ENCODE results near the gene POLR2M. TPM values are rescaled to one million over a fixed set of nuclear protein-coding genes. Genes with fewer than 3 reads are reported as not detected.

Gene POLR2M
- total RNA-seq, 1 donor from 2014 or later = 70.8 TPM

- H3K27ac Mint-ChIP-seq (ENCODE audit: unreplicated experiment) = no peak overlapping the region
- DNase-seq (ENCODE audit: low spot score) = no peak
These were observed 43.3 kb upstream of the POLR2M start for GRCh38 chr15:57663262-57663661.

DNA sequence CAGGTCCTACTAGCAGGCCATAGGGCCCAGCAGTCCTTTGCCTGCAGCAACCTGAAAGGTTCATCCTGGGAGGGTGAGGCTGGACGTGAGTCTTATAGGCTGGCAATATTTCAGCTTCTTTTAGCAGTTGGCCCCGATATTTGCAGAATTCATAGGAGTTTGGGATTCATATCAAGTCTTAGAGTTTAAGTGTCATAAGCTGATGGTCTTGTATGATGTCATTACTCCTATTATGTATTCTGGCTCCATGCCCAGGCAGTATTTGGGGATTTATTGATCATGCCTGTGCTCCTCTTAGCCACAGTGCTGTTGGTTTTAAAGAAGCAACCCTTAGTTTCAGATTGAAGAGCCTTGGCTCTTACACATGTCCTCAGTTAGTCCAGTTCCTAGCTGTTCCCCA, 41.3 kb upstream of the POLR2M start:
- Mint-ChIP-seq H3K36me3 (ENCODE audit: low read depth, unreplicated experiment) (peaks cover 16% of the 10 kb centered on the region), H3K27ac (ENCODE audit: unreplicated experiment) (no peak overlapping the region), H3K4me1 (ENCODE audit: unreplicated experiment) (peaks cover 3% of the 10 kb centered on the region), H3K4me3 (ENCODE audit: unreplicated experiment) (no peak overlapping the region), H3K9me3 (ENCODE audit: unreplicated experiment) (no peaks in the 10 kb centered on the region), H3K27me3 (ENCODE audit: unreplicated experiment) (no peaks in the 10 kb centered on the region)
- TF ChIP-seq CTCF (IDR thresholded peaks at IDR 0.05; ENCODE audit: unreplicated experiment) = no peak
- DNase-seq (ENCODE audit: low spot score) = no peak

More at GRCh38 chr15:57663262-57663661, 43.3 kb upstream of the POLR2M start:
- H3K36me3 Mint-ChIP-seq (ENCODE audit: low read depth, unreplicated experiment) = peaks cover 16% of the 10 kb centered on the region
- H3K27me3 Mint-ChIP-seq (ENCODE audit: unreplicated experiment) = no peaks in the 10 kb centered on the region
- peaks cover 3% of the 10 kb centered on the region for H3K4me1 Mint-ChIP-seq (ENCODE audit: unreplicated experiment)
- no peaks in the 10 kb centered on the region for H3K9me3 Mint-ChIP-seq (ENCODE audit: unreplicated experiment)
- TF ChIP-seq CTCF (IDR thresholded peaks at IDR 0.05; ENCODE audit: unreplicated experiment) = no peak
- no peak overlapping the region for H3K4me3 Mint-ChIP-seq (ENCODE audit: unreplicated experiment)

DNA sequence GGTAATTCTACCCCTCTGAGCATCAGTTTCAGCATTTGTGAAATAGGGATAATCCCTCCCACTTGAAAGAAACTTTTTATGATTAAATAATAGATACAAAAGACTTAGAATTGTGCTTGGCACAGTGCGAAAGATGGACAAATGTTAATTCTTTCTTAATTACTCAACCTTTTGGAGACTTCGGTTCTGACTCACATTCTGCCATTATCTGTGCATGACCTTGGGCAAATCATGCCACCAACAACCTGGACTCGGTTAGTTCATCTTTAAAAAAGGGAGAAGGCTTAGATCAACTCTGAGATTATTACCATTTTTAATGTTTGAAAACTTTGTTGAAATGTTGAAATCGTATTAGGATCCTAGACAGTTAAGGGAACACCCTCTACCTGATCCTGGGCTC, 40.6 kb upstream of the POLR2M start:
- TF ChIP-seq CTCF (IDR thresholded peaks at IDR 0.05; ENCODE audit: unreplicated experiment) = no peak
- H3K36me3 Mint-ChIP-seq (ENCODE audit: low read depth, unreplicated experiment) = peaks cover 14% of the 10 kb centered on the region
- no peak overlapping the region for H3K27ac Mint-ChIP-seq (ENCODE audit: unreplicated experiment)
- DNase-seq (ENCODE audit: low spot score) = no peak
- peaks cover 3% of the 10 kb centered on the region for H3K4me1 Mint-ChIP-seq (ENCODE audit: unreplicated experiment)
- no peak overlapping the region for H3K4me3 Mint-ChIP-seq (ENCODE audit: unreplicated experiment)
- no peaks in the 10 kb centered on the region for H3K9me3 Mint-ChIP-seq (ENCODE audit: unreplicated experiment)
- H3K27me3 Mint-ChIP-seq (ENCODE audit: unreplicated experiment) = no peaks in the 10 kb centered on the region

DNA sequence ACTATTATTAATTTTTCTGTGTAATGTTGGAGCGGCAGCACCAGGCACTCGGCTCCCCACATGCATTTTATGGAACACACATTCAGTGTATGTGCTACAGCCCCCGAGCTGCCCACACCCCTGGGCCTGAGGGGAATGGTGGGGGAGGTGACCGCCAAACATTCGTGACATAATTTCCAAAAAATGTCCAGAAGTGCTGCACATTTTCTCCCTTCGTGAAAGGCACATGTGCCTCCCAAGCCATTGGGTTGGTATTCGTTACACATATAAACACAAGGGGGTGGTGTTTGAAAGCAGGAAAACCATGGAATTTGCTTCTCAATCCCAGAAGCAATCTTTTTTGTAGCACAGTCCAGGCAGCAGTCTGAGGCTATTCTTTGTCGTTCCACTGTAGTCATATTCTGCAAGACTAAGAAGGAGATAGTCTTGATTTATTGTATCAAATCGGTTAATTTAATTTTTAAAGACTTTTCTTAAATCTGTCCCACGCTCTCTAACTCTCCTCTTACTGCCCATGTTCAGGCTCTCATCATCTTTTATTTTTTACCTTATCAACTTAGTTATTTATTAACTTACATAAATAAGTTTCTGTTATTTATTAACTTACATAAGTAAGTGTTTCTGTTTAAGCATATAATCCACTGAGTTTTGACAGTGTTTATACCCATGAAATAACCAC, 39.2 kb upstream of the POLR2M start:
- peaks cover 4% of the 10 kb centered on the region for H3K36me3 Mint-ChIP-seq (ENCODE audit: low read depth, unreplicated experiment)
- no peaks in the 10 kb centered on the region for H3K9me3 Mint-ChIP-seq (ENCODE audit: unreplicated experiment)
- H3K27me3 Mint-ChIP-seq (ENCODE audit: unreplicated experiment) = no peaks in the 10 kb centered on the region
- H3K27ac Mint-ChIP-seq (ENCODE audit: unreplicated experiment) = no peak overlapping the region
- TF ChIP-seq CTCF (IDR thresholded peaks at IDR 0.05; ENCODE audit: unreplicated experiment) = no peak
- DNase-seq (ENCODE audit: low spot score) = no peak
- H3K4me1 Mint-ChIP-seq (ENCODE audit: unreplicated experiment) = peaks cover 3% of the 10 kb centered on the region
- H3K4me3 Mint-ChIP-seq (ENCODE audit: unreplicated experiment) = no peak overlapping the region

DNA sequence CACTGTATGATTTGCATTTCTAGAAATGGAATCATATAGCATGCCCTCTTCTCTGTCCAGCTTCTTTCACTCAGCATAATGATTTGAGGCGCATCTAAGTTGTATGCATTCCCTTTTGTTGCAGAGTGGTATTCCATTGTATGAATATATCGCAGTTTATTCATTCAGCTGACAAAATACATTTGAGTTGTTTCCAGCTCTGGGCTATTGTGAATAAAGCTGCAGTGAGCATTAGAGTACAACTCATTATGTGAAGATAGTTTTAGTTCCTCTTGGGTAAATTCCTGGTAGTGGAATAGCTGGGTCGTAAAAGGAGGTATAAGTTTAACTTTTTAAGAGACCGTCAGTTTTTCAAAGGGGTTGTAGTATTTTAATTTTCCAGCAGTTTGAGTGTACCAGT, 38.5 kb upstream of the POLR2M start:
- Mint-ChIP-seq H3K9me3 (ENCODE audit: unreplicated experiment) (no peaks in the 10 kb centered on the region), H3K4me3 (ENCODE audit: unreplicated experiment) (no peak overlapping the region), H3K36me3 (ENCODE audit: low read depth, unreplicated experiment) (peaks cover 3% of the 10 kb centered on the region), H3K27ac (ENCODE audit: unreplicated experiment) (no peak overlapping the region), H3K27me3 (ENCODE audit: unreplicated experiment) (no peaks in the 10 kb centered on the region), H3K4me1 (ENCODE audit: unreplicated experiment) (peaks cover 3% of the 10 kb centered on the region)
- no peak for DNase-seq (ENCODE audit: low spot score)
- TF ChIP-seq CTCF (IDR thresholded peaks at IDR 0.05; ENCODE audit: unreplicated experiment) = no peak
